ENCODE results near the gene AIG1.

AIG1 gene

DNA sequence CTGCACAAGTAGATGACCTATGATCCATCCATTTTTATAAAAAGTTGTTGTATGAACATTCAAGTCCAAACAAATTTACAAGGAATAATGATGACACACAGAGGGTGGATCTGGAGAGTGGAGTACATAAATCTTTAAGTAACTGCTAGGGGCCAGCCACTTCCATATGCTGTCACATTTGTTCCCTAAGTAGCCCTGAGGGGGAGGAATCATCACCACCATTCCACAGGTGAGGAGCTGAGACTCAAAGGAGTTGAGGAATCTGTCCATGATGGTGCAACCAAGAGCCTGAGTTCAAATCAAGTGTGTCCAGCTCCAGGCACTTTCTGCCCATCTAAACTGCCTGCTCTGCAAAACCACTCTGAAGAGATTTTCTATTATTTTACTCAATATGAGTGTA is 132.1 kb downstream of the AIG1 start:
- in situ Hi-C loops (cut with HindIII; ENCODE audit: low sequenced_read_pairs) = no loop called here

DNA sequence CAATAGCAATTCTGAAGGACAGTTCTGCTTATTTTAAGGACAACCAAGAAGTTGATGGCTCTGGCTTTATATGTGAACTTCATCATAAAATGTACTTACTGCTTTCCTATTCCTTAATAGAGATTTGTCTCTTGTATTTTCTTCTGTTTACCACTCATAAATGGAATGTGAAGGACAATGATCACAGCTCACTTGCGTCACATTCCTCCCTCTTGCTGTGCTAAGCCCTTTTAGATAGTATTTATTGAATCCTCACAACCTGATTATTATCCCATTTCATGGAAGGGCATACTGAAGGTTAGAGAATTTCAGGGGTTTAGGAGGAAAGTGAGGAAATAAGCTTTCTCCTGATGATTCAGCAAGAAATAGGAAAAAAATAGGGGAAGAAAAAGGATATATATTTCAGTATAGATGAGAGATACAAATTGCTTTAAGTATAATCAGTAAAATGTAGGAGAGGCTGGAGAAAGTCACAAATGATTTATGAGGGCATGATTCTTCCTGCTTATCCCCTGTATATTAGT is 132.9 kb downstream of the AIG1 start:
- in situ Hi-C loops (cut with HindIII; ENCODE audit: low sequenced_read_pairs) = no loop called here

DNA sequence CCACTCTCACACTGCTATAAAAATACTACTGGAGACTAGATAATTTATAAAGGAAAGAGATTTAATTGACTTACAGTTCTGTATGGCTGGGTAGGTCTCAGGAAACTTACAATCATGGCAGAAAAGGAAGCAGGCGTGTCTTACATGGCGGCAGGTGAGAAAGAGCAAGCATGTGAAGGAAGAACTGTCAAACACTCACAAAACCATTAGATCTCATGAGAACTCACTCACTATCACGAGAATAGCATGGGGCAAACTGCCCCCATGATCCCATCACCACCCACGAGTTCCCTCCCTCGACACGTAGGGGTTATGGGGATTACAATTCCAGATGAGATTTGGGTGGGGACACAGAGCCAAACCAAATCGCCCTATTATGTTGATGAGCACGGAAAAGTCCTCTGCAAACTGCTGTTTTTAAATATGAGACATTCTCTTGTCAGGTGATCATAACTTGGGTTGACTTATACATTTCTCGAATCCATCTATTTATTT is 133.5 kb downstream of the AIG1 start:
- in situ Hi-C loops (cut with HindIII; ENCODE audit: low sequenced_read_pairs) = no loop called here

DNA sequence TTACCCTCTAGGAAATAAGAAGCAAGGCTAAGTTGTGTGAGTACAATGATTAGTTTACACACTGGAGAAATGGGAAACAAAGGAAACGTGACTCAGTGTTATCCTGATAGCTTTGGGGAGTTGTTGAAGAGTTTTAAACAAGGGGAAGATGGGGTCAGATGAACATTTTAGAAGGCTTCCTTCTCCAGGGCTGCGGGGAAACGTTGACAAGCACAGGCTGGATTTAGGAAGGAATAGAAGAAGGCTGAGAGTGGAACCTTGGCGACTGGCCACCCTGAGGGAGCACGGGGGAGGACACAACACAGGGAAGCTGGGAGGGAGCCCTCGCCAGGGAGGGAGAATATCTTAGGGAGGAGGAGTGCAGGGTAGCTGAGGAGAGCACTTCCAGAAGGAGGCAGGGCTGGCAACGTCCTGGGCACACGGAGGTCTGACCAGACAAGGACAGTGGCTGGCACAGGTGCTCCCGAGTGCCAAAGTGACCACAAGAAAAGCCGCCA is 134.7 kb downstream of the AIG1 start:
- in situ Hi-C loops (cut with HindIII; ENCODE audit: low sequenced_read_pairs) = no loop called here

- in situ Hi-C loops (cut with HindIII; ENCODE audit: low sequenced_read_pairs) = no loop called here
Observed at GRCh38 chr6:143196525-143197225, 136.0 kb downstream of the AIG1 start.

GRCh38 chr6:143197377-143197776 is 136.7 kb downstream of the AIG1 start:
- in situ Hi-C loops (cut with HindIII; ENCODE audit: low sequenced_read_pairs) = no loop called here

DNA sequence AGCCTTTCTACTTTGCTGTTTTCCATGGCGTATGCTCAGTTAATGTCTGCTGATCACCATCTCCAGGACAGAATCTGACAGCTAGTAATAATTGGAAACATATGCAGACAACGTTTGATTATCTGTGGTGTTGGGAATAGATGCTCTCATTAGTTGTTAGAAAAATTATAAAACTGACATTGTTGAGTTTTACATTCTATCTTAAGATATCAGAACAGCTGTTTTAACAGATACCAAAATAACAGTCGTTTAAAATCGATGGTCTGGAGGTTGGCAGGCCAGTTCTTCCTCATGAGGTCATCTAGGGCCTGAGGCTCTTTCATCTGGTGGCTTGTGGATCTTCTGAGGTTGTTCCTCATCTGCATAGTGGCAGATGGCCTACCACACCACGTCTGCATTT is 137.6 kb downstream of the AIG1 start:
- in situ Hi-C loops (cut with HindIII; ENCODE audit: low sequenced_read_pairs) = no loop called here

DNA sequence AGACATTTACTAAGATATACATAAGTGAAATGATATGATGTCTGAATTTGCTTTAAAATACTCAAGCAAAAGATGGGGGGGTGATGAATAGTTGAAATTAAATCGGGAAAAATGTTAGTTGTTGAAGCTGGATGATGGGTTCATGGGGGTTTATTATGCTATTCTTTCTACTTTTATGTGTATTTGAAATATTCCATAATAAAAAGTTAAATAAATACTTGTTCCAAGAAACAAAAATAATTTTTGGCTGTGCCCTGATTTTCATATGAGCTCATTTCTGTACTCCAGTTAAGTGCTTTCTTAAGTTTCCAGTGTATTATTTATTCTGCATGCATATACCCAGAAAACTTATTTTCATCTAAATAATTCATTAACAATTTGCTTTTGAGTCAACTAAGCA is 138.6 kb downstream of the AIG1 start:
- in situ Hi-C loops (cut with HindIII; ENCODE audit: low sequenced_read_pairs) = no loop called here

DNA sequence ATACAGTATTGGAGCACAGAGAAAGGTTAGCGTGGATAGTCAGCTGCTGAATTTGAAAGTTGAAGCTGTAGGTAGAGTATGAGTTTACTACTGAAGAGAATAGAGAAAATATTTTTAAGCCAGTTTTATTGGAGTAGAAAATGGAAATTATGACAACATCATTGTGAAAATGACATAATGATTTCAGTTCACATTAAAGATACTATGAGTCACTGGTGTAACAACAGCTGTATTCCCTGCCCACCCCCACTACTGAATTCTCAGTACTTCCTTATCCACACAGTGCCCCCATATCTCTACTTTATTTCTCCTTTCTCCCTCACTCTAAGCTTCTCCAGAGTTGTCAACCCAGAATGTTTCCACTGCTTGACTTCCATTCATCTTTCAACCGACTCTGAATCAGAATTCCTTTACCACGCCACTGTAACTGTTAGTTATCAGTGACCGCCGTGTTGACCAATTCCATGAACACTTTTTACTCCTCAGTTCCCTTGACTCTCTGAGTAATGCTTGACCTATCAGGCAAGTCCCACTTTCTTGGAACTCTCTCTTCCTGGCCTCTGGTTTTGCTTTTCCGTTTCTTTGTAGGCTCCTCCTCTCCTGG is 139.6 kb downstream of the AIG1 start:
- in situ Hi-C loops (cut with HindIII; ENCODE audit: low sequenced_read_pairs) = no loop called here

DNA sequence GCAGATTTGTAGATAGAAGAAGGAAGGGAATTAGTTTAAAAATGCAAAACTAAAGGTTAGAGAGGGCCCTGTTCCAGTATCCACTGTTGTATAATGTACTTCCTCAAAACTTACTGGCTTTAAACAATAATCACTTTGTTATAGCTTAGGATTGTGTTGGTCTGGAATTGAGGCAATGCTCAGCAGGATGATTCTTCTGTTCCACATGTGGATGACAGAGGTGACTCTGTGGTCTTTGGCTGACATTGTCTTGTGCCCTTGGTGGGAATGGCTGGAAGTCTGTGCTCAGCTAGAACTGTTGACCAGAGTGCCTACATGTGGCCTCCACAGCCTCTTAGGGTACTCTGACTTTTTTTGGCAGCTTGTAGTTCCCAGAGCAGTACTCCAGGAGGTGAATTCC is 143.4 kb downstream of the AIG1 start:
- in situ Hi-C loops (cut with HindIII; ENCODE audit: low sequenced_read_pairs) = no loop called here

- in situ Hi-C loops (cut with HindIII; ENCODE audit: low sequenced_read_pairs) = no loop called here
Observed at GRCh38 chr6:143205131-143205535, 144.4 kb downstream of the AIG1 start.

GRCh38 chr6:143205585-143205984 is 144.9 kb downstream of the AIG1 start:
- in situ Hi-C loops (cut with HindIII; ENCODE audit: low sequenced_read_pairs) = no loop called here

- in situ Hi-C loops (cut with HindIII; ENCODE audit: low sequenced_read_pairs) = no loop called here
Observed at GRCh38 chr6:143205991-143206390, 145.3 kb downstream of the AIG1 start.

DNA sequence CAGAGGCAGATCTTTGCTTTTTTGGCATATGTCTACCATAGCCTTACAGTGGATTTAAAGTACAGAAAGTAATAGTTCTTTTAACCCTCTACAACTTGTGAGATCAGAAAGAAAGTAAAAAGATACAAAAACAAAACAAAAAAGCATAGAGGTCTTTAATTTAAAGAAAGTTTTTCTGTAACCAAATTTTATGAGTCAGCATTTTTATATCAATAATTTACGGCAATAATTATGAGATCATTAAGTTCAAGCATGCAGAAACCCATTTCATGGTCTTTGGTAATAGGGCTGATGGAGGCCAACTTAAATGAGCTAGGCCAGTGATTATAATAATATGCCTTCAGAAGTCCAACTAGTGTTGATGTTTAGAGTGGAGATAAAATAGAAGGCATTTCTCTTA is 145.9 kb downstream of the AIG1 start:
- in situ Hi-C loops (cut with HindIII; ENCODE audit: low sequenced_read_pairs) = no loop called here

GRCh38 chr6:143210420-143210819 is 149.7 kb downstream of the AIG1 start:
- in situ Hi-C loops (cut with HindIII; ENCODE audit: low sequenced_read_pairs) = no loop called here

- in situ Hi-C loops (cut with HindIII; ENCODE audit: low sequenced_read_pairs) = no loop called here
Observed at GRCh38 chr6:143213859-143214376, 153.2 kb downstream of the AIG1 start.

GRCh38 chr6:143215363-143215762 is 154.7 kb downstream of the AIG1 start:
- in situ Hi-C loops (cut with HindIII; ENCODE audit: low sequenced_read_pairs) = no loop called here

- in situ Hi-C loops (cut with HindIII; ENCODE audit: low sequenced_read_pairs) = no loop called here
Observed at GRCh38 chr6:143215771-143216170, 155.1 kb downstream of the AIG1 start.

DNA sequence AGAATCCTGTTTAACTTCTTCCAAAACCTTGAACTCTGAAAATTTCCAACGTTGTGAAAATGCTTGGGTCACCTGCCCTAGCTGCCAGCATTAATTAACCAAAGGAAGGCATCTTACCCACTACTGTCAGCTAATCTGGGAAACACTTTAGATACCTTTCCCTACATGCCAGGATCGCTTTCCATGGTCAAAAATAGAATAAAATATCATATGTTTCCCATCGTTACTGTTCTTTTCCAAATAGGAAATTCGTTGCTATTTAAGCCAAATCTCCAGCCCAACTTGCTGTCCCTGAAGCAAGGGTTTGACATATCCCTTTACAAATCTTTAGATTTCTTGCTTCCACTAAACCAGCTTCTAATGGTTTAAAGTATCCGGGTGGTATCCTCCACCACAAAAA is 157.5 kb downstream of the AIG1 start:
- in situ Hi-C loops (cut with HindIII; ENCODE audit: low sequenced_read_pairs) = no loop called here

- in situ Hi-C loops (cut with HindIII; ENCODE audit: low sequenced_read_pairs) = no loop called here
Observed at GRCh38 chr6:143221698-143222097, 161.0 kb downstream of the AIG1 start.

GRCh38 chr6:143222310-143222709 is 161.6 kb downstream of the AIG1 start:
- in situ Hi-C loops (cut with HindIII; ENCODE audit: low sequenced_read_pairs) = no loop called here

- in situ Hi-C loops (cut with HindIII; ENCODE audit: low sequenced_read_pairs) = no loop called here
Observed at GRCh38 chr6:143222801-143223231, 162.1 kb downstream of the AIG1 start.

Data from DLD1 (cell line).